ENCODE measurements around the gene OR7G2. TPM values are rescaled to one million over a fixed set of nuclear protein-coding genes. Genes with fewer than 3 reads are reported as not detected.

The OR7G2 gene
- not detected in 2 replicates for total RNA-seq

DNA sequence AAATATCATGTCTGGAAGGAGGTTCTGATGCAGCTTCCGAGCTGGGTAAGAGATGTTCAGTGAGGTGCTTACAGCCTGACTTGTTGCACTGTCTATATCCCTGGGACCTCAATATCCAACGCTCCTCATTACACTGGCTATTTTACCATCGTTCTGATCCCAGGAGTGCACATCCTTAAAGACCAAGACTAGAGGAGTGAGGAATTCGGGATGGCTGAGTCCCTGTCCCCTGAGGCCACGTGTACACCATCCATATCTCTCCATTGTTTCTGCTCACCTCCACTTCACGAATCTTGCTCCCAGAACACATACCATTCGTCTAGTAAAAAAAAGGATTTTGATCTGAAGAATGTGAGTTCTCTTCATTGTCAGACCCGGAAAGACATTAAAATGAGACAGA is at the start of gene OR7G2:
Gene OR7G2, minus strand, starts transcription at position 101 of the 400 bp plus-strand sequence. CDS start 4,232 bp downstream, outside the sequence.

DNA sequence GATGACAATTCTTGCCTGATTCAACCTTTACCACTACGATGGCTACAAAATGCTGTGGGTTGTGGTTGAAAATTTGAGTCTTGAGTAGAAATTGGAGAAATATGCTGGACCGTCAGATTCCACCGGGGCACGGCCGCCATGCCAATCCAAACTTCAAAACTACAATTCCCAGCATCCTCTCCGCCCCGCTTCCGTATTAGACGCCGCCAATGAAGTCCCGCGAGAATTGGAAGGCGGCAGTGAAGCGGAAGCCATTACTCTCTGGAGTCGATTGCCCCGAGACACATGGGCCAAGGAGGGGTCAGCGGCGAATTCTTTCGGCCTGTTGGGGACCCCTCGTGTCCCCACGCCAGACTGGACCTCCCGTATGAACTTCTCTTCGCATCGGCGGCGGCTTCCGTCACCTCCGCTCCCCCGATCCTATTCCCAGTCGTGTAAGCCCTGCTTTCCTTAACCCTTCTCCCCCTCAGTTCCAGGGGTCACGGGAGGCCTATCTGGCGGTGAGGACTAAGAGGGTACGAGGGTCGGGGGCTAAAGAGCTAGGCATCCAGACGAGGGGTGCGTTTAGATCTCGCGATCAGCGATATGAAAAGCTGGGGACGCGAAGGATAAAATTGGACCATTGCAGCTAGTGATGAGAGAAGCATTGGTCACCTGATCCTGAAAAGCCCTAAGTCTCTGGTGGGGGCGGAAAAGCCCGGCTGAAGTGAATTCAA is 33.0 kb upstream of the OR7G2 start, which contains the start of gene ZNF317:
Gene ZNF317, plus strand, starts transcription at position 239 of the 716 bp plus-strand sequence. CDS start 15,620 bp downstream, outside the sequence.

DNA sequence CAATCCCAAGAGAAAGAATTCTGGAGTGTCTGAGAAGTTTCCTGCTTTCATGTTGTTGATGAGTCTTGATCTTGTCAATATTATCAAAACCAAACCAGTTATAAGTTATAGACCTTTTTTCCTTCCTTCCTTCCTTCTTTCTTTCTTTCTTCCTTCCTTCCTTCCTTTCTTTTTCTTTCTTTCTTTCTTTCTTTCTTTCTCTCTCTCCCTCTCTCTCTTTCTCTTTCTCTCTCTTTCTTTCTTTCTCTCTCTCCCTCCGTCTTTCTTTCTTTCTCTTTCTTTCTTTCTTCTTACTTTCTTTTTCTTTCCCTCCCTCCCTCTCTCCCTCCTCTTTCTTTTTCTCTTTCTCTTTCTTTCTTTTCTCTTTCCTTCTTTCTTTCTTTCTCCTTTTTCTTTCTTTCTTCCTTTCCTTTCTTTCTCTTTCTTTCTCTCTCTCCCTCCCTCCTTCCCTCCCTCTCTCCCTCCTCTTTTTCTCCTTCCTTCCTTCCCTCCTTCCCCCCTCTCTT is 19.7 kb upstream of the OR7G2 start, which contains the start of gene OR7G3:
Gene OR7G3, minus strand, starts transcription at position 51 of the 506 bp plus-strand sequence. Its CDS starts 0 bp downstream, at position 51.

DNA sequence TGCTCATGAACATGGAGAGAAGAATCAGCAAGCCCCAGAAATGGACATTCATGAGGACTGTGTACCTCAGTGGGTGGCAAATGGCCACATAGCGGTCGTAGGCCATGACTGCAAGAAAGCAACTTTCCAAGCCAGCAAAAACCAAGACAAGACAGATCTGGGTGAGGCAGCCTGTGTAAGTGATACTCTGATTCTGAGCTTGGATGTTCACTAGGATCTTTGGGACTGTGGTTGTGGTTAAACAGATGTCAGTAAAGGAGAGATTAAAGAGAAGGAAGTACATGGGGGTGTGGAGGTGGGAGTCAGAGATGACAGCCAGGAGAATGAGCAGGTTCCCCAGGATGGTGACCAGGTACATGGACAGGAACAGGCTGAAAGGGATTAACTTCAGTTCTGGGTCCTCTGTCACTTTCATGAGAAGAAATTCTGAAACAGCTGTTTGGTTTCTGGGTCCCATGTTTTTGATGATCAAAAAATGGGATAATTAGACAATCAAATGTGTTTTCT is 8.1 kb upstream of the OR7G2 start, which contains the start of gene OR7G1:
Gene OR7G1, minus strand, starts transcription at position 457 of the 507 bp plus-strand sequence. Its CDS starts 0 bp downstream, at position 457.

DNA sequence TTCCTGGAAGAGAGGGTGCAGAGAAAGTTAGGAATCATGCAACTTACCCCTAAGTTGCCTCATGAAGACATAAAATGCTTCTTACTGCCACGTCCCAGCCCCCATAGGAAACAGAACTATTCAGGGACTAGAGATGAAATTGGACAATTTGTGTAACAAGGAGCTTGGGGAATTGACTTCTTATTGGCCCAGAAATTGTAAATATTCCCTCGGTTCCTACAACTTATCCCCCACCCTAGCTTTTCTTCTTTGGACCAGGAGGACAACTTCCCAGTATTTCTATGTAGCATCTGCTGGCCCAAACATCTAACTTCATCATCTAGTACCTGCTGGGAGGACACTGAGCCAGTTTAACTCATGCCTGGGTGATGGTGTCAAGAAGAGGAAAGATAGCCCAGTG is 20.5 kb downstream of the OR7G2 start, which contains the start of gene OR1M1:
Gene OR1M1, plus strand, starts transcription at position 301 of the 400 bp plus-strand sequence. CDS start 6,184 bp downstream, outside the sequence.

Other genes starting within 250 kb of the OR7G2 start
- gene MUC16, start 97.1 kb downstream of the OR7G2 start, total RNA-seq, result under 0.01 and 0.24 TPM in 2 replicates
- gene OR1M1, start 20.4 kb downstream of the OR7G2 start, total RNA-seq, result not detected in 2 replicates
- gene OR7G1, start 8.3 kb upstream of the OR7G2 start, total RNA-seq, result not detected in 2 replicates
- gene OR7G3, start 19.5 kb upstream of the OR7G2 start, total RNA-seq, result not detected in 2 replicates
- 11.3 and 13.2 TPM in 2 replicates for gene ZNF317, start 32.9 kb upstream of the OR7G2 start, total RNA-seq
- gene OR7D2, start 71.5 kb upstream of the OR7G2 start, total RNA-seq, result not detected in 2 replicates
- not detected in 2 replicates for gene OR7D4, start 112.1 kb upstream of the OR7G2 start, total RNA-seq
- gene OR7E24, start 143.5 kb upstream of the OR7G2 start, total RNA-seq, result not detected in 2 replicates
- 11.3 and 18.8 TPM in 2 replicates for gene ZNF699, start 202.4 kb upstream of the OR7G2 start, total RNA-seq
- 7.2 and 13.0 TPM in 2 replicates for gene ZNF559, start 216.7 kb upstream of the OR7G2 start, total RNA-seq